Cardiac septum (tissue), 1 donor: Measurements from ENCODE around the gene FOLR1. TPM values are rescaled to one million over a fixed set of nuclear protein-coding genes. Genes with fewer than 3 reads are reported as not detected.

Experiments
- DNase-seq: peaks from one replicate; pipeline ENCODE4 v3.0.0-alpha.2; 2020; ENCODE audit warnings: low spot score
- intact Hi-C: fragments of 100-400 bp; cut with DNase I; formaldehyde crosslinking; loops from one replicate; pipeline ENCODE4 v1.14.0; 2022
- total RNA-seq: library from RNA; stranded (reverse); fragmentation: NEBNext Ultra II Directional; extraction: Animal tissue kit (Norgen Biotek cat#: 25700); gene quantifications from one replicate; pipeline ENCODE4 v1.2.1, GENCODE V29; 2021
- donor health status: DM: no; HTN: no; CAD: no.

The FOLR1 gene
- total RNA-seq, 1 donor from 2014 or later, result 0.22 TPM

GRCh38 chr11:72241291-72241781, 49.4 kb downstream of the FOLR1 start:
- DNase-seq, result no peak
- intact Hi-C loops, result no loop called here

GRCh38 chr11:72242141-72242540, 50.2 kb downstream of the FOLR1 start:
- intact Hi-C loops, result no loop called here

GRCh38 chr11:72243173-72244059, 51.5 kb downstream of the FOLR1 start:
- no peak for DNase-seq
- intact Hi-C loops, result no loop called here

More at GRCh38 chr11:72242141-72242540, 50.2 kb downstream of the FOLR1 start:
- DNase-seq, result no peak

DNA sequence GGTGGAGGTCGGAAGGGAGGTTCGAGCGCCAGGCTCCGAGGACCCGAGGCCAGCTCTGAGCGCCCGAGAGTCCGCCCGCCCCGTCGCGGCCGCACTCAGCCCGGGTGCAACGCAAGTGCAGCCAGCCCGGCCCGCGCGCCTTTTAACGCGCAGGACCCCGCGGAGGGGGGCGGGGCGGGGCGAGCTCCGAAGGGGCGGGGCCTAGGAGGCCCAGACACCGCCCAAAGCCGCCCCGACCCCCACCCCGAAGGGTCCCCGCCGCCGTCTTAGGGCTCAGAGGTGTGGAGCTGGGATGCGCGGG, 52.1 kb downstream of the FOLR1 start, which contains the start of gene PHOX2A:
PHOX2A (minus strand) TSS at position 117 of the 301 bp plus-strand sequence. CDS start 172 bp downstream, outside the sequence.
- intact Hi-C loops, result no loop called here
- no peak for DNase-seq

DNA sequence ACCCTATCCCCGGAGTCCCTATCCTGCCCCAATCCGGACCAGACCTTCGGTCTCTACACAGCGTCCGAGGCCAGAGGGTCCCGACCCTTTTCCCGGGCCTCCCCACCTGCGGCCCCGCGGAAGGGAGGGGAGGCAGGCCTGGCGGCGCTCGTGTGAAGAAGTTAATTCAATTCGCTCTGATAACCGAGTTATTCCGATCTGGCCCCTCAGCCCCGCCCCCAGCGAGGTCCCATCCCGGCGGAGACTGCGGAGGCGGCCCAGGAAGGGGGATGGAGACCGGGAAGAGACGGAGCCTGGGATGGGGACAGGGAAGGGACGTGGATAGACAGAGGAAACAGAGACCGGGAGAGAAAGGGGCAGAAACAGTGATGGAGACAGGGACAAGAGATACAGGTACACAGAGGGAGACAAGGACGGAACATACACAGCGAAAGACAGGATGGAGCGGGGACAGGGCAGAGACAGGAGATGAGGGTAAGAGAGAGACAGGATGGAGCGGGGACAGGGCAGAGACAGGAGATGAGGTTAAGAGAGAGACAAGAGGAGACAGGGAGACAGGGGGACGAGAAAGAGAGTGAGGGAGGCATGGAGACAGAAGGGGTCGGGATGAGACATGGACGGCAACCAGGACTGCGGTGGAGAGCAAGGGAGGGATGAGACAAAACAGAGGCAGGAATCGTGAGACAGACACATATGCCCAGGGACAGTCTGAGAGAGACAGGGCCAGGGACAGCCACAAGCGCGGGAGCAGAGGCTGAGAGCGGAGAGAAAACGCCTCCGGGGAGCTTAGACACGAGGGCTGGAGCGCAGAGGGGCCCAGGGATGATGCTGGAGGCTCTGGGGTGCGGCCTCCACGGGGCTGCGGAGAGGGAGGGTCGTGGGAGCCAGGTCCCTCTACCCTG, 52.7 kb downstream of the FOLR1 start:
- DNase-seq, result no peak
- intact Hi-C loops, result no loop called here

DNA sequence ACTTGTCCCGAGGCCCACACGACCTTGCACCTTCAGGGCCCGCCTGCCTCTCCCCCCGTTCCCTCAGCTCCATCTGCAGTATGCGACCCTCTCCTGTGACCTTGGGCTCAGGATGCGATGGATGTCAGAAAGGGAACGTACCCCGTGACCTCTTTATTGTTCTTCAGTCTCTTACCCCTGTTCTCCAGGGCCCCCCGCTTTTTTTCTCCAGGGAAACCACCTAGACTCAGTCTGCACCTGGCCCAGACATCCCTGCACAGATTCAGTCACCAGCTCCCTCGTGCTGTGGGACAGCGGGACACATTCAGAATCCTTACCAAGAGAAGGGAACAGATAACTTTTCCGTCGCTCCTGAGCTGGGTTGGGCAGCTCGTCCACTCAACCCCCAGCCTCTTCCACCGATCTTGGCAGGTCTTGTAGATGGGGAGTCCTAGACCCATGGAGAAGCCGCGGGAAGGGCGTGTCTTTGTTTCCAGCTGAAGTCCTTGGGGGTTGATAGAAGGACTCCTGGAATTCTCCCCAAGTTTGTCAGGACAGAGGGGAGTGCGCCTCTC, 53.4 kb downstream of the FOLR1 start:
- intact Hi-C loops, result no loop called here
- DNase-seq, result no peak

Other genes with a start within 250 kb of the FOLR1 start
- gene IL18BP, start 193.2 kb upstream of the FOLR1 start, total RNA-seq, result 6.2 TPM
- gene NUMA1, start 111.6 kb upstream of the FOLR1 start, total RNA-seq, result 86.0 TPM
- gene LRRC51, start 111.3 kb upstream of the FOLR1 start, total RNA-seq, result 4.2 TPM
- 79.3 TPM for gene LAMTOR1, start 88.8 kb upstream of the FOLR1 start, total RNA-seq
- not detected for gene TOMT, start 86.2 kb upstream of the FOLR1 start, total RNA-seq
- gene ANAPC15, start 79.4 kb upstream of the FOLR1 start, total RNA-seq, result 46.4 TPM
- gene FOLR3, start 56.4 kb upstream of the FOLR1 start, total RNA-seq, result not detected
- 11.7 TPM for gene FOLR2, start 24.7 kb downstream of the FOLR1 start, total RNA-seq
- gene INPPL1, start 32.6 kb downstream of the FOLR1 start, total RNA-seq, result 132 TPM
- gene PHOX2A, start 52.0 kb downstream of the FOLR1 start, total RNA-seq, result not detected
- 16.7 TPM for gene CLPB, start 242.4 kb downstream of the FOLR1 start, total RNA-seq